K562 (cell line): ENCODE results near the gene DAB2. TPM values are rescaled to one million over a fixed set of nuclear protein-coding genes. Genes with fewer than 3 reads are reported as not detected.
A peak's percentile ranks its signal among the peaks of the same experiment; 100 is the strongest.

Experiments
- ARID1B ChIP-seq: fragments of 450-650 bp; IDR thresholded peaks from 2 replicates; pipeline ENCODE4 v1.6.1; 2016; ENCODE audit warnings: antibody characterized with exemption, mild to moderate bottlenecking, inconsistent platforms
- COPS2 ChIP-seq: fragments of 450-650 bp; conservative IDR thresholded peaks from 2 replicates; pipeline ENCODE4 v1.6.1; 2016; ENCODE audit warnings: mild to moderate bottlenecking, moderate library complexity
- ETV1 ChIP-seq: fragments of 450-650 bp; conservative IDR thresholded peaks from 2 replicates; pipeline ENCODE4 v1.6.1; 2016; ENCODE audit warnings: missing genetic modification characterization, control low read depth, low read depth, missing compliant biosample characterization
- HNRNPK ChIP-seq: fragments of 200-400 bp; formaldehyde crosslinking; IDR thresholded peaks from one replicate; pipeline ENCODE4 v1.6.1; 2018; ENCODE audit warnings: mild to moderate bottlenecking, low read depth, low read length; ENCODE audit not compliant: poor library complexity, severe bottlenecking
- JUND ChIP-seq, 2 experiments: IDR thresholded peaks; 2 replicates in 1 of 2; 3 replicates in 1 of 2; pipeline ENCODE4 v1.6.1; 2011; ENCODE audit warnings: borderline replicate concordance in 2 of 2, low read depth in 2 of 2, low read length in 2 of 2, improper control_type of control experiment in 1 of 2, missing biosample characterization in 1 of 2, missing genetic modification characterization in 1 of 2, missing genetic modification reagents in 1 of 2
- MEIS2 ChIP-seq: fragments of 450-650 bp; IDR thresholded peaks from 2 replicates; pipeline ENCODE4 v1.6.1; 2014; ENCODE audit warnings: mild to moderate bottlenecking; ENCODE audit not compliant: partially characterized antibody
- POLR2A ChIP-seq: fragments of 450-650 bp; conservative IDR thresholded peaks from 2 replicates; pipeline ENCODE4 v1.6.1; 2016
- RBM39 ChIP-seq: fragments of 200-400 bp; formaldehyde crosslinking; optimal IDR thresholded peaks from 2 replicates; pipeline ENCODE3; 2018; ENCODE audit warnings: low read depth, low read length
- SLC30A9 ChIP-seq: fragments of 250-450 bp; sonication (Bioruptor Pico); IDR thresholded peaks from 2 replicates; pipeline ENCODE4 v1.8.0; 2022; ENCODE audit warnings: mild to moderate bottlenecking, moderate library complexity
- SMARCE1 ChIP-seq: fragments of 450-650 bp; IDR thresholded peaks from 2 replicates; pipeline ENCODE4 v1.7.1; 2016; ENCODE audit warnings: mild to moderate bottlenecking
- STAG1 ChIP-seq: sonication (generic); formaldehyde crosslinking; IDR thresholded peaks from 2 replicates; pipeline ENCODE4 v1.5.0; 2020; ENCODE audit warnings: missing genetic modification reagents, borderline replicate concordance
- ZNF175 ChIP-seq: fragments of 200-800 bp; sonication (Bioruptor generic); IDR thresholded peaks from 2 replicates; pipeline ENCODE4 v1.6.1; 2016; ENCODE audit warnings: low read depth, mild to moderate bottlenecking, missing genetic modification characterization, missing compliant biosample characterization
- ZNF551 ChIP-seq: fragments of 250-450 bp; sonication (Bioruptor Pico); IDR thresholded peaks from 2 replicates; pipeline ENCODE4 v1.5.0; 2021; ENCODE audit warnings: mild to moderate bottlenecking, moderate library complexity
- polyA plus RNA-seq, 8 experiments: library from polyadenylated mRNA; depleted of rRNA in 4 of 8; stranded (reverse) in 5 of 8; unstranded in 3 of 8; fragments of >200 nt; fragmentation: Nextera tagmentation in 2 of 8; fragmentation: Illumina TruSeq in 1 of 8; extraction: Ambion mirVana in 2 of 8; extraction: Trizol in 1 of 8; gene quantifications; 2 replicates each; pipeline versions ENCODE4 v1.2.1 to v1.2.3, GENCODE V29; 2011 to 2014; ENCODE audit warnings: inconsistent platforms in 1 of 8, missing spikeins in 1 of 8
- total RNA-seq, 7 experiments: library from RNA; depleted of rRNA in 6 of 7; stranded (reverse); fragments of >200 nt in 6 of 7; fragmentation: Illumina TruSeq in 2 of 7; extraction: Trizol in 2 of 7; gene quantifications; 2 replicates each; pipeline versions ENCODE4 v1.2.1 to v1.2.3, GENCODE V29; 2011 to 2021; ENCODE audit warnings: low replicate concordance in 1 of 7
- TF ChIP-seq, protein P1 (sequence below): fragments of 250-450 bp; sonication (Bioruptor Pico); IDR thresholded peaks from 2 replicates; pipeline ENCODE4 v1.8.0; 2022; ENCODE audit warnings: inconsistent platforms
- TF ChIP-seq, protein P2 (sequence below): fragments of 250-450 bp; sonication (Bioruptor Pico); IDR thresholded peaks from 2 replicates; pipeline ENCODE4 v1.8.0; 2021; ENCODE audit warnings: borderline replicate concordance, mild to moderate bottlenecking, moderate library complexity; ENCODE audit not compliant: poor library complexity, severe bottlenecking
- TF ChIP-seq, protein P3 (sequence below): fragments of 450-650 bp; IDR thresholded peaks from 2 replicates; pipeline ENCODE4 v1.6.1; 2016
- TF ChIP-seq, protein P4 (sequence below), 2 experiments: IDR thresholded peaks in 1 of 2; conservative IDR thresholded peaks in 1 of 2; 2 replicates each; pipeline ENCODE4 v1.6.1; 2016; ENCODE audit warnings: low read depth in 2 of 2, mild to moderate bottlenecking in 1 of 2, missing compliant biosample characterization in 1 of 2, missing genetic modification characterization in 1 of 2, moderate library complexity in 1 of 2
- TF ChIP-seq, protein P5 (sequence below): IDR thresholded peaks from 2 replicates; pipeline ENCODE4 v1.6.1; 2012; ENCODE audit warnings: low read depth, low read length, improper control_type of control experiment, borderline replicate concordance

Gene DAB2
- total and polyA plus RNA-seq, 9 of the 15 experiments (the other 6 are each of a cell fraction or from before 2014, with no cell fraction given): 6.6 to 29.9 (median 24.1) TPM

DNA sequence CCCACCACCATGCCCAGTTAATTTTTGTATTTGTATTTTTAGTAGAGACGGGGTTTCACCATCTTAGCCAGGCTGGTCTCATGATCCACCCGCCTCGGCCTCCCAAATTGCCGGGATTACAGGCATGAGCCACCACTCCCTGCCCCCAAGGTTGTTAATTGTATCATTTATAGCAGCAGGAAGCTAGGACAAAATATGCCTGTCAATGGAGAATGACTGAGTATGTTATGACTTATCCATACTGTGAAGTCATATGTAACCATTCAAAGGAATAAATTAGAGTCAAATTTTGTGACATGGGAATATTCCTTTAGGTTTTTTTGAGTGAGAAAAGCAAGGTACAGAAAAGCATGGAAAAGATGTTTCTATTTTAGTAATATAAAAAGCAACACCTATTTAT lies 3.9 kb upstream of the DAB2 start (continued):
- TF ChIP-seq, protein P1, sequence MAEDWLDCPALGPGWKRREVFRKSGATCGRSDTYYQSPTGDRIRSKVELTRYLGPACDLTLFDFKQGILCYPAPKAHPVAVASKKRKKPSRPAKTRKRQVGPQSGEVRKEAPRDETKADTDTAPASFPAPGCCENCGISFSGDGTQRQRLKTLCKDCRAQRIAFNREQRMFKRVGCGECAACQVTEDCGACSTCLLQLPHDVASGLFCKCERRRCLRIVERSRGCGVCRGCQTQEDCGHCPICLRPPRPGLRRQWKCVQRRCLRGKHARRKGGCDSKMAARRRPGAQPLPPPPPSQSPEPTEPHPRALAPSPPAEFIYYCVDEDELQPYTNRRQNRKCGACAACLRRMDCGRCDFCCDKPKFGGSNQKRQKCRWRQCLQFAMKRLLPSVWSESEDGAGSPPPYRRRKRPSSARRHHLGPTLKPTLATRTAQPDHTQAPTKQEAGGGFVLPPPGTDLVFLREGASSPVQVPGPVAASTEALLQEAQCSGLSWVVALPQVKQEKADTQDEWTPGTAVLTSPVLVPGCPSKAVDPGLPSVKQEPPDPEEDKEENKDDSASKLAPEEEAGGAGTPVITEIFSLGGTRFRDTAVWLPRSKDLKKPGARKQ (CRISPR knock-in tag): no peak
- TF ChIP-seq, protein P2, sequence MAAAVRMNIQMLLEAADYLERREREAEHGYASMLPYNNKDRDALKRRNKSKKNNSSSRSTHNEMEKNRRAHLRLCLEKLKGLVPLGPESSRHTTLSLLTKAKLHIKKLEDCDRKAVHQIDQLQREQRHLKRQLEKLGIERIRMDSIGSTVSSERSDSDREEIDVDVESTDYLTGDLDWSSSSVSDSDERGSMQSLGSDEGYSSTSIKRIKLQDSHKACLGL (CRISPR knock-in tag): no peak
- TF ChIP-seq, protein P3, sequence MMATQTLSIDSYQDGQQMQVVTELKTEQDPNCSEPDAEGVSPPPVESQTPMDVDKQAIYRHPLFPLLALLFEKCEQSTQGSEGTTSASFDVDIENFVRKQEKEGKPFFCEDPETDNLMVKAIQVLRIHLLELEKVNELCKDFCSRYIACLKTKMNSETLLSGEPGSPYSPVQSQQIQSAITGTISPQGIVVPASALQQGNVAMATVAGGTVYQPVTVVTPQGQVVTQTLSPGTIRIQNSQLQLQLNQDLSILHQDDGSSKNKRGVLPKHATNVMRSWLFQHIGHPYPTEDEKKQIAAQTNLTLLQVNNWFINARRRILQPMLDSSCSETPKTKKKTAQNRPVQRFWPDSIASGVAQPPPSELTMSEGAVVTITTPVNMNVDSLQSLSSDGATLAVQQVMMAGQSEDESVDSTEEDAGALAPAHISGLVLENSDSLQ: peak; percentile 79
- TF ChIP-seq RBM39 (no peak), COPS2 (no peak), JUND (IDR thresholded peaks at IDR 0.05; ENCODE audit: borderline replicate concordance, low read depth, low read length) (peak; percentile 81), JUND (tag; IDR thresholded peaks at IDR 0.05; ENCODE audit: borderline replicate concordance, low read depth, low read length) (peak; percentile 76; the same call in 2 of the 3 replicates), SMARCE1 (0 out of 2 replicates have a peak, but pooled peaks have one; percentile 15), POLR2A (no peak), ARID1B (peak; percentile 49), HNRNPK (no peak), SLC30A9 (no peak), STAG1 (CRISPR knock-in tag) (no peak), ZNF551 (CRISPR knock-in tag) (no peak), ZNF175 (CRISPR knock-in tag) (no peak), ETV1 (tag) (no peak), MEIS2 (peak; percentile 86)
- TF ChIP-seq, protein P4, sequence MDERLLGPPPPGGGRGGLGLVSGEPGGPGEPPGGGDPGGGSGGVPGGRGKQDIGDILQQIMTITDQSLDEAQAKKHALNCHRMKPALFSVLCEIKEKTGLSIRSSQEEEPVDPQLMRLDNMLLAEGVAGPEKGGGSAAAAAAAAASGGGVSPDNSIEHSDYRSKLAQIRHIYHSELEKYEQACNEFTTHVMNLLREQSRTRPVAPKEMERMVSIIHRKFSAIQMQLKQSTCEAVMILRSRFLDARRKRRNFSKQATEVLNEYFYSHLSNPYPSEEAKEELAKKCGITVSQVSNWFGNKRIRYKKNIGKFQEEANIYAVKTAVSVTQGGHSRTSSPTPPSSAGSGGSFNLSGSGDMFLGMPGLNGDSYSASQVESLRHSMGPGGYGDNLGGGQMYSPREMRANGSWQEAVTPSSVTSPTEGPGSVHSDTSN (CRISPR knock-in tag; IDR thresholded peaks at IDR 0.05; ENCODE audit: low read depth): no peak
- TF ChIP-seq, protein P4 (tag; conservative IDR thresholded peaks at IDR 0.05; ENCODE audit: low read depth): peak; percentile 49; the same call in 1 of the 2 replicates
- TF ChIP-seq, protein P5, sequence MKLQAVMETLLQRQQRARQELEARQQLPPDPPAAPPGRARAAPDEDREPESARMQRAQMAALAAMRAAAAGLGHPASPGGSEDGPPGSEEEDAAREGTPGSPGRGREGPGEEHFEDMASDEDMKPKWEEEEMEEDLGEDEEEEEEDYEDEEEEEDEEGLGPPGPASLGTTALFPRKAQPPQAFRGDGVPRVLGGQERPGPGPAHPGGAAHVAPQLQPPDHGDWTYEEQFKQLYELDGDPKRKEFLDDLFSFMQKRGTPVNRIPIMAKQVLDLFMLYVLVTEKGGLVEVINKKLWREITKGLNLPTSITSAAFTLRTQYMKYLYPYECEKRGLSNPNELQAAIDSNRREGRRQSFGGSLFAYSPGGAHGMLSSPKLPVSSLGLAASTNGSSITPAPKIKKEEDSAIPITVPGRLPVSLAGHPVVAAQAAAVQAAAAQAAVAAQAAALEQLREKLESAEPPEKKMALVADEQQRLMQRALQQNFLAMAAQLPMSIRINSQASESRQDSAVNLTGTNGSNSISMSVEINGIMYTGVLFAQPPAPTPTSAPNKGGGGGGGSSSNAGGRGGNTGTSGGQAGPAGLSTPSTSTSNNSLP: peak; percentile 24; the same call in 1 of the 2 replicates
